Caco-2 (cell line): Measurements from ENCODE around the gene ALX4. TPM values are rescaled to one million over a fixed set of nuclear protein-coding genes. Genes with fewer than 3 reads are reported as not detected.

Experiments used
- BruUV-seq: library from RNA; stranded (reverse); fragments of 400-500 nt; replicated peaks from 2 replicates; lab custom pipeline; 2021; lab: Mats Ljungman, UMichigan
- CTCF ChIA-PET: fragments of 300-600 bp; sonication (Branson Sonifier 250); formaldehyde crosslinking; loops from one replicate; lab custom pipeline; 2022; ENCODE audit warnings: antibody characterized with exemption; lab: Charles Lee
- POLR2A ChIA-PET: fragments of 300-600 bp; sonication (Branson Sonifier 250); formaldehyde crosslinking; loops from one replicate; lab custom pipeline; 2022; ENCODE audit warnings: antibody characterized with exemption; lab: Charles Lee
- DNase-seq, 2 experiments: peaks; one replicate each; pipeline versions ENCODE4 v3.0.0 to v3.0.0-alpha.2; 2020 to 2022
- H3K27me3 ChIP-seq: replicated peaks from 2 replicates; pipeline ENCODE4 v1.6.0; 2011; ENCODE audit warnings: low read length; ENCODE audit not compliant: control insufficient read depth, insufficient read depth
- H3K36me3 ChIP-seq: 2 replicates; pipeline ENCODE4 v1.5.1; 2011; ENCODE audit warnings: low read length; ENCODE audit not compliant: control insufficient read depth, insufficient read depth
- H3K4me1 ChIP-seq: fragments of 250-450 bp; sonication (Bioruptor Pico); 2 replicates; pipeline ENCODE4 v1.5.1; 2020; ENCODE audit warnings: mild to moderate bottlenecking
- H3K4me3 ChIP-seq: 2 replicates; pipeline ENCODE4 v1.5.1; 2011; ENCODE audit warnings: low read depth, mild to moderate bottlenecking, control low read depth, low read length
- H3K9me3 ChIP-seq: fragments of 250-450 bp; sonication (Bioruptor Pico); 2 replicates; pipeline ENCODE4 v1.5.1; 2020; ENCODE audit warnings: mild to moderate bottlenecking, moderate library complexity
- H3K27ac Mint-ChIP-seq: one replicate; pipeline ENCODE4 v1.8.0; 2022; ENCODE audit warnings: mixed read lengths; ENCODE audit not compliant: unreplicated experiment
- H3K27me3 Mint-ChIP-seq: one replicate; pipeline ENCODE4 v1.8.0; 2022; ENCODE audit warnings: mixed read lengths; ENCODE audit not compliant: insufficient read depth, unreplicated experiment
- H3K36me3 Mint-ChIP-seq: one replicate; pipeline ENCODE4 v1.8.0; 2022; ENCODE audit warnings: mild to moderate bottlenecking, mixed read lengths; ENCODE audit not compliant: insufficient read depth, unreplicated experiment
- H3K4me1 Mint-ChIP-seq: one replicate; pipeline ENCODE4 v1.8.0; 2022; ENCODE audit warnings: low read depth, mixed read lengths; ENCODE audit not compliant: unreplicated experiment
- H3K4me3 Mint-ChIP-seq: one replicate; pipeline ENCODE4 v1.8.0; 2022; ENCODE audit warnings: mild to moderate bottlenecking, moderate library complexity, mixed read lengths; ENCODE audit not compliant: unreplicated experiment
- H3K9me3 Mint-ChIP-seq: one replicate; pipeline ENCODE4 v1.8.0; 2022; ENCODE audit warnings: mixed read lengths; ENCODE audit not compliant: unreplicated experiment
- CTCF ChIP-seq, 2 experiments: fragments of 200-600 bp in 1 of 2; IDR thresholded peaks; 1 replicate in 1 of 2; 2 replicates in 1 of 2; pipeline versions ENCODE4 v1.5.1 to v1.8.0; 2011 to 2022; ENCODE audit warnings: antibody characterized with exemption in 1 of 2, control low read depth in 1 of 2, inconsistent platforms in 1 of 2, low read depth in 1 of 2, low read length in 1 of 2, mild to moderate bottlenecking in 1 of 2, moderate library complexity in 1 of 2; ENCODE audit not compliant: insufficient read depth in 1 of 2, severe bottlenecking in 1 of 2, unreplicated experiment in 1 of 2
- intact Hi-C: fragments of 100-400 bp; cut with micrococcal nuclease; formaldehyde crosslinking; loops from one replicate; pipeline ENCODE4 v1.10.0; 2022; ENCODE audit not compliant: unreplicated experiment
- total RNA-seq: library from RNA; stranded (reverse); gene quantifications from 2 replicates; pipeline ENCODE4 v1.2.3, GENCODE V29; 2022

The ALX4 gene
- total RNA-seq, 1 experiment from 2014 or later = 0.05 TPM

GRCh38 chr11:44268614-44269080, 41.3 kb downstream of the ALX4 start:
- H3K36me3 ChIP-seq = no peaks in the 10 kb centered on the region
- Mint-ChIP-seq H3K4me3 (no peak overlapping the region), H3K27ac (no peak overlapping the region), H3K4me1 (no peaks in the 10 kb centered on the region), H3K27me3 (no peaks in the 10 kb centered on the region), H3K36me3 (no peaks in the 10 kb centered on the region), H3K9me3 (no peaks in the 10 kb centered on the region)
- no peak overlapping the region for H3K4me3 ChIP-seq
- H3K4me1 ChIP-seq = no peaks in the 10 kb centered on the region
- CTCF ChIA-PET = interaction anchor here (0.6 kb wide), 1 partner anchor 17 kb away, joined by 3 read pairs; no protein-coding TSS in a partner anchor
- H3K9me3 ChIP-seq = no peaks in the 10 kb centered on the region
- intact Hi-C loops = no loop called here
- no peaks in the 10 kb centered on the region for H3K27me3 ChIP-seq
- no peak for TF ChIP-seq CTCF (IDR thresholded peaks at IDR 0.05; ENCODE audit: insufficient read depth in 1 of 2, low read depth in 1 of 2, low read length in 1 of 2, severe bottlenecking in 1 of 2, unreplicated experiment in 1 of 2)
- BruUV-seq = no TSS peak
- DNase-seq = peak in 1 of 2 experiments; percentile 28
- POLR2A ChIA-PET = no interaction called here

GRCh38 chr11:44267750-44268613, 42.0 kb downstream of the ALX4 start:
- CTCF ChIA-PET = interaction anchor here (0.6 kb wide), 1 partner anchor 17 kb away, joined by 3 read pairs; no protein-coding TSS in a partner anchor
- Histone ChIP-seq H3K36me3 (no peaks in the 10 kb centered on the region), H3K27me3 (no peaks in the 10 kb centered on the region), H3K9me3 (no peaks in the 10 kb centered on the region), H3K4me3 (no peak overlapping the region), H3K4me1 (no peaks in the 10 kb centered on the region)
- POLR2A ChIA-PET = no interaction called here
- BruUV-seq = no TSS peak
- H3K4me3 Mint-ChIP-seq = no peak overlapping the region
- TF ChIP-seq CTCF (IDR thresholded peaks at IDR 0.05; ENCODE audit: insufficient read depth in 1 of 2, low read depth in 1 of 2, low read length in 1 of 2, severe bottlenecking in 1 of 2, unreplicated experiment in 1 of 2) = no peak
- no peaks in the 10 kb centered on the region for H3K27me3 Mint-ChIP-seq
- no peaks in the 10 kb centered on the region for H3K36me3 Mint-ChIP-seq
- no peaks in the 10 kb centered on the region for H3K4me1 Mint-ChIP-seq
- H3K9me3 Mint-ChIP-seq = no peaks in the 10 kb centered on the region
- no peak overlapping the region for H3K27ac Mint-ChIP-seq
- DNase-seq = no peak
- intact Hi-C loops = no loop called here

- POLR2A ChIA-PET = no interaction called here
These were observed 42.8 kb downstream of the ALX4 start for GRCh38 chr11:44267006-44267749.

More at GRCh38 chr11:44267006-44267749, 42.8 kb downstream of the ALX4 start:
- no peak overlapping the region for H3K4me3 ChIP-seq
- no peak for TF ChIP-seq CTCF (IDR thresholded peaks at IDR 0.05; ENCODE audit: insufficient read depth in 1 of 2, low read depth in 1 of 2, low read length in 1 of 2, severe bottlenecking in 1 of 2, unreplicated experiment in 1 of 2)
- peak in 1 of 2 experiments; percentile 9 for DNase-seq
- H3K27me3 Mint-ChIP-seq = no peaks in the 10 kb centered on the region
- H3K36me3 Mint-ChIP-seq = no peaks in the 10 kb centered on the region
- H3K4me3 Mint-ChIP-seq = no peak overlapping the region
- intact Hi-C loops = no loop called here
- no peaks in the 10 kb centered on the region for H3K4me1 ChIP-seq
- no TSS peak for BruUV-seq
- H3K9me3 Mint-ChIP-seq = no peaks in the 10 kb centered on the region
- H3K9me3 ChIP-seq = no peaks in the 10 kb centered on the region
- no peaks in the 10 kb centered on the region for H3K27me3 ChIP-seq
- no peaks in the 10 kb centered on the region for H3K4me1 Mint-ChIP-seq
- H3K36me3 ChIP-seq = no peaks in the 10 kb centered on the region
- no peak overlapping the region for H3K27ac Mint-ChIP-seq
- CTCF ChIA-PET = no interaction called here
